K562 (cell line): ENCODE measurements around the gene VAT1L.

Experiments used
- ATF7 ChIP-seq: fragments of 450-650 bp; IDR thresholded peaks from 2 replicates; pipeline ENCODE4 v1.7.1; 2014; ENCODE audit warnings: mild to moderate bottlenecking, moderate library complexity
- CHD1 ChIP-seq: fragments of 200-600 bp; sonication (generic); IDR thresholded peaks from one replicate; pipeline ENCODE4 v1.6.1; 2012; ENCODE audit warnings: mild to moderate bottlenecking, moderate library complexity, low read length, inconsistent platforms
- EZH2 ChIP-seq: IDR thresholded peaks from 2 replicates; pipeline ENCODE4 v1.6.1; 2012; ENCODE audit warnings: low read depth, mild to moderate bottlenecking, inconsistent platforms, low read length, borderline replicate concordance
- HNRNPL ChIP-seq: fragments of 200-400 bp; formaldehyde crosslinking; IDR thresholded peaks from 2 replicates; pipeline ENCODE4 v1.6.1; 2017; ENCODE audit warnings: low read depth, mild to moderate bottlenecking, low read length
- HOMEZ ChIP-seq: fragments of 250-450 bp; sonication (Bioruptor Pico); IDR thresholded peaks from 2 replicates; pipeline ENCODE4 v1.4.0; 2020; ENCODE audit warnings: mild to moderate bottlenecking, moderate library complexity
- MBD1 ChIP-seq: fragments of 250-450 bp; sonication (Bioruptor Pico); IDR thresholded peaks from 2 replicates; pipeline ENCODE4 v1.8.0; 2022; ENCODE audit warnings: inconsistent platforms
- NFE2 ChIP-seq: IDR thresholded peaks from 2 replicates; pipeline ENCODE4 v1.6.1; 2014; ENCODE audit warnings: antibody characterized with exemption, low read depth
- NR3C1 ChIP-seq: sonication (generic); formaldehyde crosslinking; IDR thresholded peaks from 2 replicates; pipeline ENCODE4 v1.8.1; 2022; ENCODE audit warnings: missing genetic modification reagents
- RAD21 ChIP-seq, 2 experiments: fragments of 250-450 bp in 1 of 2; fragments of 450-650 bp in 1 of 2; sonication (Bioruptor Pico) in 1 of 2; formaldehyde crosslinking in 1 of 2; IDR thresholded peaks in 1 of 2; conservative IDR thresholded peaks in 1 of 2; 2 replicates each; pipeline versions ENCODE4 v1.4.0 to v1.8.0; 2020 to 2022; ENCODE audit warnings: mild to moderate bottlenecking in 2 of 2, moderate library complexity in 1 of 2
- RBM17 ChIP-seq: fragments of 200-400 bp; formaldehyde crosslinking; IDR thresholded peaks from 2 replicates; pipeline ENCODE4 v1.6.1; 2017; ENCODE audit warnings: low read depth, mild to moderate bottlenecking, low read length, borderline replicate concordance

- no peak for TF ChIP-seq HNRNPL
- TF ChIP-seq RAD21 (CRISPR knock-in tag; conservative IDR thresholded peaks at IDR 0.05 in 1 of 2, IDR thresholded peaks at IDR 0.05 in 1 of 2): no peak
- no peak for TF ChIP-seq NR3C1 (CRISPR knock-in tag)
- no peak for TF ChIP-seq EZH2
- no peak for TF ChIP-seq HOMEZ (CRISPR knock-in tag)
- no peak for TF ChIP-seq MBD1 (CRISPR knock-in tag)
- TF ChIP-seq NFE2: no peak
- no peak for TF ChIP-seq CHD1
- no peak for TF ChIP-seq RBM17
- TF ChIP-seq ATF7: no peak
Measured at GRCh38 chr16:77863250-77863649, 74.9 kb downstream of the VAT1L start.
